DND-41 (cell line): ENCODE data around the gene RASSF8.

Experiments
- EZH2 ChIP-seq: IDR thresholded peaks from 3 replicates; pipeline ENCODE4 v1.6.1; 2012; ENCODE audit warnings: borderline replicate concordance, low read depth, mild to moderate bottlenecking, moderate library complexity, low read length, inconsistent platforms; ENCODE audit not compliant: severe bottlenecking
- TF ChIP-seq, protein P1 (sequence below): IDR thresholded peaks from 2 replicates; pipeline ENCODE4 v1.5.1; 2012; ENCODE audit warnings: borderline replicate concordance, low read length, moderate library complexity, mild to moderate bottlenecking; ENCODE audit not compliant: poor library complexity, severe bottlenecking; ENCODE audit errors: extremely low read depth

DNA sequence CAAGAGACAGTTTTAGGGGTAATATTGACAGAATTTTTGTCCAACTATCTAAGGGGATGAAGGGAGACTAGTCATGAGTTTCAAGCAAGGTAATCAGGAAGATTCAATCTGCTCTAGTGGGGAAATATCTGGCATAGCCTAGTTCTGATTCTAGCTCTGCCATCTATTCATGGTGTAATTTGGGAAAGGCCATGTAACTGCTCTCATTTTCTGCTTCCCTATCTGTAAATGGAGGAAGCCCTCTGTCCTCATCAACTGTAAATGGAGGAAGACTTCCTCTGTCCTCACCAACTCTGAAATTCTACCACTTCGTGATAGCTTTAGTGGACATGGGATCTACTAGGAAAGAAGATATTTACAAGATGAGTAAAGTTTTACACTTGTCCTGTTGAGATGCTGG is 128.5 kb downstream of the RASSF8 start:
- TF ChIP-seq, protein P1, sequence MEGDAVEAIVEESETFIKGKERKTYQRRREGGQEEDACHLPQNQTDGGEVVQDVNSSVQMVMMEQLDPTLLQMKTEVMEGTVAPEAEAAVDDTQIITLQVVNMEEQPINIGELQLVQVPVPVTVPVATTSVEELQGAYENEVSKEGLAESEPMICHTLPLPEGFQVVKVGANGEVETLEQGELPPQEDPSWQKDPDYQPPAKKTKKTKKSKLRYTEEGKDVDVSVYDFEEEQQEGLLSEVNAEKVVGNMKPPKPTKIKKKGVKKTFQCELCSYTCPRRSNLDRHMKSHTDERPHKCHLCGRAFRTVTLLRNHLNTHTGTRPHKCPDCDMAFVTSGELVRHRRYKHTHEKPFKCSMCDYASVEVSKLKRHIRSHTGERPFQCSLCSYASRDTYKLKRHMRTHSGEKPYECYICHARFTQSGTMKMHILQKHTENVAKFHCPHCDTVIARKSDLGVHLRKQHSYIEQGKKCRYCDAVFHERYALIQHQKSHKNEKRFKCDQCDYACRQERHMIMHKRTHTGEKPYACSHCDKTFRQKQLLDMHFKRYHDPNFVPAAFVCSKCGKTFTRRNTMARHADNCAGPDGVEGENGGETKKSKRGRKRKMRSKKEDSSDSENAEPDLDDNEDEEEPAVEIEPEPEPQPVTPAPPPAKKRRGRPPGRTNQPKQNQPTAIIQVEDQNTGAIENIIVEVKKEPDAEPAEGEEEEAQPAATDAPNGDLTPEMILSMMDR, result no peak
- TF ChIP-seq EZH2, result no peak
